ENCODE data around the gene ST3GAL6. TPM values are rescaled to one million over a fixed set of nuclear protein-coding genes. Genes with fewer than 3 reads are reported as not detected.

Gene ST3GAL6
- total and polyA plus RNA-seq, 9 of the 15 experiments (the other 6 are each of a cell fraction or from before 2014, with no cell fraction given) = 0.14 TPM; not detected in 8

DNA sequence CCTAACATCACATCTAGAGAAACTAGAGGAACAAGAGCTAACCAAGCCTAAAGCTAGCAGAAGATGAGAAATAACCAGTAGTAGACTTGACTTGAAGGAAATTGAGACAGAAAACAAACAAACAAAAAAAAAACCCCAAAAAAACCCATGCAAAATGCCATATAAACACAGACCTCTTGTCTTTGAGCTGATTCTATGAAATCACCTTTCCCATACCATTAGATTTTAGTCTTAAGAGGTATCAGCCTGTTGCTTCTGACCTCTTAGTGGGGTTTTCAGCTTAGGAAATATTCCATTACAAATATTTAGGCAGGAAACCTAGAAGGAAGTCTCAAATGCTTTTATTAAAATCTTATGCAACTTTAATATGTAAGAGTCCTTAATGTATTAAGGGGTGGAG is 23.9 kb upstream of the ST3GAL6 start (continued):
- TF ChIP-seq, protein P1, sequence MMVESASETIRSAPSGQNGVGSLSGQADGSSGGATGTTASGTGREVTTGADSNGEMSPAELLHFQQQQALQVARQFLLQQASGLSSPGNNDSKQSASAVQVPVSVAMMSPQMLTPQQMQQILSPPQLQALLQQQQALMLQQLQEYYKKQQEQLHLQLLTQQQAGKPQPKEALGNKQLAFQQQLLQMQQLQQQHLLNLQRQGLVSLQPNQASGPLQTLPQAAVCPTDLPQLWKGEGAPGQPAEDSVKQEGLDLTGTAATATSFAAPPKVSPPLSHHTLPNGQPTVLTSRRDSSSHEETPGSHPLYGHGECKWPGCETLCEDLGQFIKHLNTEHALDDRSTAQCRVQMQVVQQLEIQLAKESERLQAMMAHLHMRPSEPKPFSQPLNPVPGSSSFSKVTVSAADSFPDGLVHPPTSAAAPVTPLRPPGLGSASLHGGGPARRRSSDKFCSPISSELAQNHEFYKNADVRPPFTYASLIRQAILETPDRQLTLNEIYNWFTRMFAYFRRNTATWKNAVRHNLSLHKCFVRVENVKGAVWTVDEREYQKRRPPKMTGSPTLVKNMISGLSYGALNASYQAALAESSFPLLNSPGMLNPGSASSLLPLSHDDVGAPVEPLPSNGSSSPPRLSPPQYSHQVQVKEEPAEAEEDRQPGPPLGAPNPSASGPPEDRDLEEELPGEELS (CRISPR knock-in tag; IDR thresholded peaks at IDR 0.05; ENCODE audit: borderline replicate concordance) = no peak
- TF ChIP-seq POLR3A (IDR thresholded peaks at IDR 0.05; ENCODE audit: borderline replicate concordance, extremely low read depth, insufficient read depth, insufficient read length) (no peak), BACH1 (tag; IDR thresholded peaks at IDR 0.05) (no peak), MTA3 (IDR thresholded peaks at IDR 0.05; ENCODE audit: borderline replicate concordance) (no peak)

DNA sequence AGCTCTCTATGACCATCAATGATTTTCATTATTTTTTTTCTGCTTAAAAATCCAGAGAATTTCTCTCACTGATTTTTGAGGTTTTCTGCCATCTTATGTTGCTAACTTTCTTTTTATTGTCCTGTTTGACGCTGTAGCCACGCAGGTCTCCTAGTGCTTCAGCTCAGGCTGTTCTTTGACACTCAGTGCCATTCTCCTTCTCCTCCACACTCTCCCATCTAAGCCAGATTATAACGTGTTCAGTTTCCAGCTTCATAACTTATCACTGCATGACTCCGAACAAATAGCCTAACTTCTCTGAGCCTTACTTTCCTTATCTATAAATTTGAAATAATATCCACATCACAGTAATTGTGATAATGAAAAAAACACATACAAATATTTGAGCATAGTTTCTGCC is 22.8 kb upstream of the ST3GAL6 start:
- no peak overlapping the region for H3K4me2 ChIP-seq (ENCODE audit: insufficient read depth, low read length)
- H4K20me1 ChIP-seq (replicated peaks; ENCODE audit: control insufficient read depth, insufficient read depth, low read length) = no peaks in the 10 kb centered on the region
- no peaks in the 10 kb centered on the region for H3K27me3 ChIP-seq (ENCODE audit: control insufficient read depth in 2 of 2, insufficient read depth in 2 of 2, low read length in 2 of 2)
- no peaks in the 10 kb centered on the region for H3K9me3 ChIP-seq (replicated peaks; ENCODE audit: control insufficient read depth, insufficient read depth, low read depth, low read length)
- ChIA-PET POLR2A (no interaction called here), CTCF (ENCODE audit: low intra/inter-chr PET ratio) (no interaction called here)
- H2AFZ ChIP-seq (ENCODE audit: low read depth, low read length) = no peak overlapping the region
- H3K9ac ChIP-seq (ENCODE audit: insufficient read depth in 1 of 2, low read depth in 2 of 2, low read length in 2 of 2) = no peak overlapping the region
- H3K9me1 ChIP-seq (ENCODE audit: control insufficient read depth, insufficient read depth, low read length) = no peaks in the 10 kb centered on the region
- WGBS (ENCODE audit: insufficient coverage, low coverage, missing lambda C conversion rate) = 5% methylated on average over 4 of the region's 4 CpGs
- intact Hi-C loops (cut with micrococcal nuclease) = no loop called here
- H3K4me3 ChIP-seq = no peak overlapping the region
- ATAC-seq = no peak
- H3K27ac ChIP-seq (ENCODE audit: extremely low read depth, low read depth, low read length) = no peak overlapping the region
- H3K36me3 ChIP-seq (ENCODE audit: control insufficient read depth, insufficient read depth, low read length) = no peaks in the 10 kb centered on the region
- DNase-seq (ENCODE audit: extremely low read depth in 1 of 4, low spot score in 3 of 4) = no peak
- BruUV-seq (replicated peaks) = no TSS peak
- no peak for FAIRE-seq
- H3K79me2 ChIP-seq (ENCODE audit: control insufficient read depth, insufficient read depth, low read length) = no peaks in the 10 kb centered on the region
- in situ Hi-C loops (cut with MboI) = no loop called here
- H3K4me1 ChIP-seq (replicated peaks in 1 of 2; ENCODE audit: control insufficient read depth in 2 of 2, insufficient read depth in 2 of 2, low read length in 2 of 2) = no peaks in the 10 kb centered on the region
- TF ChIP-seq EWSR1 (IDR thresholded peaks at IDR 0.05; ENCODE audit: borderline replicate concordance, low read depth, partially characterized antibody) (no peak), BRD9 (IDR thresholded peaks at IDR 0.05; ENCODE audit: low read depth, partially characterized antibody) (no peak), ETV1 (tag; conservative IDR thresholded peaks at IDR 0.05; ENCODE audit: low read depth) (no peak), ZNF12 (CRISPR knock-in tag; IDR thresholded peaks at IDR 0.05) (no peak), SMC3 (conservative IDR thresholded peaks at IDR 0.05; ENCODE audit: insufficient read depth, low read depth, low read length) (no peak), SIN3B (IDR thresholded peaks at IDR 0.05; ENCODE audit: low read depth) (no peak), MTA2 (IDR thresholded peaks at IDR 0.05; ENCODE audit: low read depth) (no peak), ZNF253 (CRISPR knock-in tag; conservative IDR thresholded peaks at IDR 0.05) (no peak), ZNF311 (CRISPR knock-in tag; IDR thresholded peaks at IDR 0.05) (no peak), DACH1 (IDR thresholded peaks at IDR 0.05; ENCODE audit: partially characterized antibody) (no peak), MYNN (IDR thresholded peaks at IDR 0.05) (no peak), MYNN (CRISPR knock-in tag; IDR thresholded peaks at IDR 0.05) (no peak), ZNF785 (CRISPR knock-in tag; IDR thresholded peaks at IDR 0.05) (no peak), ZNF668 (CRISPR knock-in tag; IDR thresholded peaks at IDR 0.05) (no peak)
- TF ChIP-seq, protein P2, sequence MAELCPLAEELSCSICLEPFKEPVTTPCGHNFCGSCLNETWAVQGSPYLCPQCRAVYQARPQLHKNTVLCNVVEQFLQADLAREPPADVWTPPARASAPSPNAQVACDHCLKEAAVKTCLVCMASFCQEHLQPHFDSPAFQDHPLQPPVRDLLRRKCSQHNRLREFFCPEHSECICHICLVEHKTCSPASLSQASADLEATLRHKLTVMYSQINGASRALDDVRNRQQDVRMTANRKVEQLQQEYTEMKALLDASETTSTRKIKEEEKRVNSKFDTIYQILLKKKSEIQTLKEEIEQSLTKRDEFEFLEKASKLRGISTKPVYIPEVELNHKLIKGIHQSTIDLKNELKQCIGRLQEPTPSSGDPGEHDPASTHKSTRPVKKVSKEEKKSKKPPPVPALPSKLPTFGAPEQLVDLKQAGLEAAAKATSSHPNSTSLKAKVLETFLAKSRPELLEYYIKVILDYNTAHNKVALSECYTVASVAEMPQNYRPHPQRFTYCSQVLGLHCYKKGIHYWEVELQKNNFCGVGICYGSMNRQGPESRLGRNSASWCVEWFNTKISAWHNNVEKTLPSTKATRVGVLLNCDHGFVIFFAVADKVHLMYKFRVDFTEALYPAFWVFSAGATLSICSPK (IDR thresholded peaks at IDR 0.05; ENCODE audit: borderline replicate concordance) = no peak
- TF ChIP-seq, protein P3, sequence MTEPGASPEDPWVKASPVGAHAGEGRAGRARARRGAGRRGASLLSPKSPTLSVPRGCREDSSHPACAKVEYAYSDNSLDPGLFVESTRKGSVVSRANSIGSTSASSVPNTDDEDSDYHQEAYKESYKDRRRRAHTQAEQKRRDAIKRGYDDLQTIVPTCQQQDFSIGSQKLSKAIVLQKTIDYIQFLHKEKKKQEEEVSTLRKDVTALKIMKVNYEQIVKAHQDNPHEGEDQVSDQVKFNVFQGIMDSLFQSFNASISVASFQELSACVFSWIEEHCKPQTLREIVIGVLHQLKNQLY (CRISPR knock-in tag; conservative IDR thresholded peaks at IDR 0.05) = no peak

Measured in K562 (cell line).